ENCODE data around the gene TGFBRAP1.
"Not testable (repeated sequence)": the region's sequence is repeated elsewhere in the genome, so short reads cannot be mapped to it uniquely, and the experiment has no call there.

The TGFBRAP1 gene

DNA sequence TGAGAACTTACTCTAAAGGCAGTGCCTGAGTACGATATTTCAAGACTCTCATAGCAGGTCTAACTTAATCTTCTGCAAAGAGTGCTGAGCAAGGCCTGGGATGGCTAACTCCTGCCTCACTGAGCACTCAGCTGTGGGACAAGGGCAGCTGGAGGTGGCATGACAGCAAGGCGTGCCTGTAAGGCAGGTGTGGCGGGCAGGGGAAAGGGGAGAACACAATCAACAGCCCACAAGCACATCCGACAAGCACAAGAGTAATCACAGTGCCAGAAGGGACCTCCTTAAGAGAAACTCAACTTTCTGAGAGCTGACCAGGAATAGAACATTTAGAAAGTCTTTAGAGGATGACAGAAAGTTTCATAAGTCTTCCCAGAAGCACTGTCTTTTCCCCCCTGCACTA, 46.0 kb downstream of the TGFBRAP1 start:
- DNase-seq (ENCODE audit: low read depth in 2 of 2, low spot score in 1 of 2): no peak

DNA sequence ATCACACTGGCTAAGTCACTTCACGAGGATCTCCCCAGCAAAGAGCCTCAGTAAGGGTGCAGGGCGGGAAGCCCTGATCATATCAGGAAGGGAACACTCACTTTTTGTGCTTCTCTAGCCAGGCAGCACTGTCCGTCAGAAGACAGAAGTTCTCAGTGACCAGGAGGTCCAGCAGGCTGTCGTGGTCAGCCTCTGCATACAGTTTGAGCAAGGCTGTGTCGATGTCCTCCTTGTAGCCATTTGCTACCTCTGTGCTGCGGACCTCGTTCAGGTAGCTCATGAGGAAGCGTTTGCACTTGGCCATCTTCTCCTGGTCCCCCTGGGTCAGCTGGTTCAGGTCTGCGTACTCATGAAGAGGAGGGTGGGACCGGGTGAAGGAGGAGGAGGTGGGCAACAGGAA, 49.3 kb downstream of the TGFBRAP1 start:
- DNase-seq (ENCODE audit: low read depth in 2 of 2, low spot score in 1 of 2): no peak

DNA sequence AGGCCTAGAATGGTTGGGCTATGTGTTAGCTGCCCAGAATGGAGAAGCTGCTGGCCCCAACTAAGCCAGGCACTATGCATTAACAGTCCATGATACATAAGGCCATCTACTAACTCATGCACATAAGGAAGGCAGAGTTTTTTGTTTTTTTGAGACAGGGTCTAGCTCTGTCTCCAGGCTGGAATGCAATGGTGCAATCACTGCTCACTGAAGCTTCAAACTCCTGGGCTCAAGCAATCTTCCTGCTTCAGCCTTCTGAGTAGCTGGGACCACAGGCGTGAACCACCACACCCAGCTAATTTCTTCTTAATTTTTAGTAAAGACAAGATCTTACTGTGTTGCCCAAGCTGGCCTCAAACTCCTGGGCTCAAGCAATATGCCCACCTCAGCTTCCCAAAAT, 50.4 kb downstream of the TGFBRAP1 start:
- no peak for DNase-seq (ENCODE audit: low read depth in 2 of 2, low spot score in 1 of 2)

DNA sequence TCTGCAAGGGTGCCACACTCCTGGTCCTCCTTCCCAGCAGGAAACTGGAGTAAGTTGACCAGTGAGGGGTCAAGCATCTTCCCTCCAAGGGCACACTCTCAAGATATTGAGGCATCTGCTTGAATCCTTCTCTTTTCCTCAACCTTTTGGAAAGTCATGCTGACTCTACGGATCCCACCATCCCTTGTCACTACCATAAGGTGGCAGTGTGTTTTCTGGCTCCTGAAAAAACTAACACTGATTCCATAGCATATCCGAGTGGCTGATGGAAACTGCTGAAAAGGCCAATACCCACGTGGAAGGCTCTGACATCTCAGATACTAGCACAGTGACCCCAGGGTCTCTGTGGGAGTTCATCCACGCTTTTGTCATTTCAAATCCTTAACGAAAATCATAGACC, 50.9 kb downstream of the TGFBRAP1 start:
- no peak for DNase-seq (ENCODE audit: low read depth in 2 of 2, low spot score in 1 of 2)

DNA sequence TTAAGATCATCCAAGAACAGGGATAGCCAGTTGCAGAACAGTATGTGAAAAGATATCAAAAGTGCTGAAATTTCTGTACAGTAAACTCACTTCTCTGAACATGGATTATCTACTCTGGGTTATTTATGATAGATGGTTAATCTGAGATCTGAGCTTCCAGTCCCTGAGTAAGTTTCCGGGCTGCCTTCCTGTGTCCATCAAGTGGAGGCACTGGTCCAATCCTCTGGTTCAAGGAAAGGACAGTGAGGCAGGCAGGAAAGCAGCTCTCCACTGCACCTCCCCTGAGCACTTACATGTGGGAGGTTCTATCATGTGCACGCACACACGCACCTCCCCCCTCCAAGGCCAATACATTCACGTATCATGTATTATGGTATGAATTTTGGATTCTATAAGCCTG, 55.5 kb downstream of the TGFBRAP1 start:
- DNase-seq (ENCODE audit: low read depth in 2 of 2, low spot score in 1 of 2): no peak

DNA sequence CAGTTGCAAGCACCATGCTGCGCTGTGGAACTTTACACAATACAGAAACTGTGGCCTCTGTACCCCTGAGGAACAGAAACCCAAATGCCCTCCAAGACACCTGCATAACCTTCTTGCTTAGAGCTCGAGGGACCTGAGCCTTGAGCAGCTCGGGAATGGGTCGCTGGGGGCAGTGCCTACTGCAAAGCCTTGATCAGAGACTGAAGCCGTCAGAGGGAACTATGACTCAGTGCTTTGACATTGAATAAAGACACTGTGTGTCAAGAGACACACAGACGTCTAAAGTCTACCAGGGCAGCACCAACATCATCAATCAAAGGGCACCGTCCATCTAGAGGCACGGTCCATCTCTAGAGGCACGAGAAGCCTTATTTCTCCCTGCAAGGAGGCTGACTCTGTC, 57.4 kb downstream of the TGFBRAP1 start:
- no peak for DNase-seq (ENCODE audit: low read depth in 2 of 2, low spot score in 1 of 2)

DNA sequence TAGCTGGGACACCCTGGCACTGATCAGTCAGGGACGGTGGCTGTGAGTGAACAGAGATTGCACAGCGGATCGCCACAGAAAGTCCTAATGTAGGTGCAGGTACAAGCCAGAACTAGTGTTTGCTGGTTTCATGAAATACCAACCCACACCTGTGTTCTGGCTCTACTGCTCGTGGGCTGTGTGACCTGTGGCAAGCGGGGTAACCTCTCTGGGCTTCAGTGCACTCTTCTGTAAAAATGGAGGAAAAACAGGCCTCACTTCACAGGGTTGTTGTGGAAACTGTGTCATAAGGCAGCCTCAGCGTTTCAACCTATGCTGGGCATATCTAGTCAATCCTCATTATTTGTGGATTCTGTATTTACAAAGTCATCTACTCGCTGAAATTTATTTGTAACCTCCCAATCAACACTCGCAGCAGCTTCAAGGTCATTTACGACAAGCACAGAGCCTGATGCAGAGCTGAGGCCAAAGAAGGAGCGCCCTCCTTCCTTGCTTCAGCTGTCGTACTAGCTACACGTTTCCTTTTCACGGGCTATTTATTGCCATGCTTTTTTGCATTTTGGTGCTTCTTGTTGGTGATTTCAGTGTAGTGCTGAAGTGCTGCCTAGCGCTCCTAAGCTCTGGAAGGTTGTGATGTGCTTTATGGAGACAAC, 58.0 kb downstream of the TGFBRAP1 start:
- DNase-seq (ENCODE audit: low read depth in 2 of 2, low spot score in 1 of 2): no peak

DNA sequence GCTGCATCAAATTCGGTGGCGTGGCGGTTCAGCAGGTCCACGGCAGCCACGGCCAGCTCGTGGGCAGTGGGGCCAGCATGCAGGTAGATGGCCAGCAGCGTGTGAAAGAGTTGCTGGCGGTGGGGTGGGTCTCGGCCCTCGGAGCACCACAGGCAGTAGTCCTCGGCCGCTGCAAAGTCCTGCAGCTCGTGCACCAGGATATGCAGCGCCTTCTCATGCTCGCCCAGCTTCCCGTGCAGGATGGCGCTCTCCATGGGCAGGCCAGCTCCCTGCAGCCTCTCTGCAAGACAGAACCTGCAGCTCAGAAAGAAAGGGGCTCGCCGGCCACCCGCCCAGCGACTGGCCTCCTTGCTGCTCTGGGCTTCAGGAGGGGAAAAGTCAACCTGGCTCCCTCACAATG, 60.1 kb downstream of the TGFBRAP1 start:
- DNase-seq (ENCODE audit: low read depth in 2 of 2, low spot score in 1 of 2): no peak

DNA sequence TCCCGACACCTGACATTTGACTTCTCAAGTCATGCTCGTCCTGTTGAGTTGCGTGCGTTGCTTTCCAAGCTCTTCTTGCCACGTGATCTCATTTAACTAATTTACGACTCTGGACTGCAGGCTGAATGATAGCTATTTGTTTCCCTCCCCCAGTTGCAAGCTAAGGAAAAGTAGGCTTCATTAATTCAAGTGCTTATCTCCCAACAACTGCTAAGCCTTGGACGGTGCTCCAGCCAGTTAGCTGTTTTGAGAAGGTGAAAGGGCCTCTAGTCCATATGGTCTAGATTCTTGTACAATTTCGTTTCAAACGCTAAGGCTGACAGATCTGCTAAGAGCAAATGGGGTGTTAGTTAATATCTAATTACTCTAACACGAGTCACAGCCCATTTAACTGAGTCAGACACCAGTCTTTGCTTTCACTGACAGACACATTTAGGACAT, 66.9 kb downstream of the TGFBRAP1 start:
- no peak for DNase-seq (ENCODE audit: low read depth in 2 of 2, low spot score in 1 of 2)

DNA sequence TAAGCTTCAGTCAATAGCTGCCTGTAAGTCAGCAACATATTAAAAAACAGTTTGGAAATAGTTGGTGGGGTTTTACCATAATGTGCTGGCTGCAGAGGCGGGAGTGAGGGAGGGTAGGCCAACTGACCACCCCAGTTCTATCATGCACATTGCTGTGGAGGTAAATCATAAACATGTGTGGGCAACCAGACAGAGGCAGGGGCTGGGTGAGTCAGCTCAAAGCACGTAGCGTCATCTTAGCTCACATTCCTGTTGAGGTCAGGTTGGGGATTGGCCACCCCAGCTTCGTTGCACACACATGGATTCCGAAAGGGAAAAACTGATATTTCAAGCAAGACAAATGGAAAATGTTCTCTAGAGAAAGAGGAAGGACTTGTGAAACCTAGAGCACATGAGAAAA, 68.5 kb downstream of the TGFBRAP1 start:
- DNase-seq (ENCODE audit: low read depth in 2 of 2, low spot score in 1 of 2): no peak

DNA sequence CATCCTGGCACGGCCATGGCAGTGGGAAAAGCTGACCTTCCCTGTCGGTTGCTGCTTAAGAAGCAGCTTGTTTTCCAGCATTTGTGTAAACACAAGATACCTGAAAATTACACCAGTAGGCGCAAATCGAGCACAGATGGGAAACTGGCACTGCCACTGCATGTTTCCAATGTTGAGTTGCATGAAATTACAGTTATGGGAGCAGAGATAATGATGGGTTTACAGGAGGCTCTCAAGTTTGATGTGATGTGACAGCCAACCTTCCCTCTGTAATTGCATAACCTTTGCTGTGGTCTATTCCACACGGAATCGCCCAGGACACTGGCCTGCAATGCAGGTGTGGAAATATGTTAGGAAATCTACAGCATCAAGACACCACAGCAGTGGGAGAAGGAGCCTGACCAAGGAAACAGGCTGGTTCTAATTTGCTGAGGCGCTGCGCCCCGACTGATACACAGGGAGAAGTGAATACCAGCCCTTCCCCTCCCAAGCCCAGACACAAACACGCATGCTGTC, 70.6 kb downstream of the TGFBRAP1 start:
- DNase-seq (ENCODE audit: low read depth in 2 of 2, low spot score in 1 of 2): no peak

DNA sequence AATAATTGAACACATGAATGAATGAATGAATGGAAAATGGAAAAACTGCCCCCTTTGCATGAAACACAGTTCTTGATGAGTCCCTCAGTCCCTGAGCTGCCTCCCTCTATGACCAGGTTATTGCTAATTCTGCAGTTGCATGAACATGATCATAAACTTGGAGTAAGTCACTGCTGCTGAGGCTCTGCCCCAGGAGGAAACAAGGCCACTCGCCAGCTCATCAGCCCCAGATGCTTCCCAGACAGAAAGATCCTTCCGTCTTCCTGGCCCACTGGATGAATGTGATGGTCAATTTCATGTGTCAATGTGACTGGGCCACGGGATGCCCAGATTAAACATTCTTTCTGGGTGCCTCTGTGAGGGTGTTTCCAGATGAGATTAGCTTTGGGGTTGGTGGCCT, 71.6 kb downstream of the TGFBRAP1 start:
- no peak for DNase-seq (ENCODE audit: low read depth in 2 of 2, low spot score in 1 of 2)

DNA sequence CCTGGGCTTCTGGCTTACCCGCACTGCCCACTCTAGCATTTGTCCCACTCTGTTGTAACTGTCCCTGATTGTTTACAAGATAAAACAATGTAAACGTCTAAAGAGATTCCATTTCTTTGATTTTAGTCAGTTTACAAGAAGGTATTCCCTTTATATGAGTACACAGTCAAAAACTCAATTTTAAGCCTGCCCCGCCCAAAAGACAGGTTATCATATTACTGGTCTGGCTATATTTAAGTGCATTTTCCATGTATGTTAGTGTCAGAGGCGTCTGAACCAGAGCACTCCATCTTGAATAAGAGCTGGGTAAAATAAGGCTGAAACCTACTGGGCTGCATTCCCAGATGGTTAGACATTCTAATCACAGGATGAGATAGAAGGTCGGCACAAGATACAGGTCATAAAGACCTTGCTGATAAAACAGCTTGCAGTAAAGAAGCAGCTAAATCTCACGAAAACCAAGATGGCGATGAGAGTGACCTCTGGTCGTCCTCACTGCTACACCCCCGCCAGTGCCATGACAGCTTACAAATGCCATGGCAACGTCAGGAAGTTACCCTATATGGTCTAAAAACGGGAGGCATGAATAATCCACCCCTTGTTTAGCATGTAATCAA, 73.0 kb downstream of the TGFBRAP1 start:
- DNase-seq (ENCODE audit: low read depth in 2 of 2, low spot score in 1 of 2): no peak

DNA sequence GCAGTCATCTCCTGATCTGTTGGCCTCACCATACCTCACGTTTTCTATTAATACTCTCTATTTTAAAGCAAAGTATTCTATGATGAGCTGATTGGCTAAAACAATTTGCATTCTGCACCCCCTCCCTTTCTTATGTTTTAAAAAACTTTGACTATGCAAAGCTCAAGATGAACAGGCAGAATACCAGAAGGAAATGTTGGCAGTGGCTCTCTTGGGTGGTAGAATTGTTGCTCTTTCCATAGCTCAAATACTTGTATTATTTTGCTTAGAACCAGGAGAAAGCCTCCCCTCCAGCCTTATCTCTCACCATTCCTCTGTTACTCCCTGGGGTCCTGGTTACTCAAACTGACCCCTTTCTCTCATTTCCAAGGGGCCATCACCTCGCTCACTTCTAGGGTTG, 73.6 kb downstream of the TGFBRAP1 start:
- no peak for DNase-seq (ENCODE audit: low read depth in 2 of 2, low spot score in 1 of 2)

DNA sequence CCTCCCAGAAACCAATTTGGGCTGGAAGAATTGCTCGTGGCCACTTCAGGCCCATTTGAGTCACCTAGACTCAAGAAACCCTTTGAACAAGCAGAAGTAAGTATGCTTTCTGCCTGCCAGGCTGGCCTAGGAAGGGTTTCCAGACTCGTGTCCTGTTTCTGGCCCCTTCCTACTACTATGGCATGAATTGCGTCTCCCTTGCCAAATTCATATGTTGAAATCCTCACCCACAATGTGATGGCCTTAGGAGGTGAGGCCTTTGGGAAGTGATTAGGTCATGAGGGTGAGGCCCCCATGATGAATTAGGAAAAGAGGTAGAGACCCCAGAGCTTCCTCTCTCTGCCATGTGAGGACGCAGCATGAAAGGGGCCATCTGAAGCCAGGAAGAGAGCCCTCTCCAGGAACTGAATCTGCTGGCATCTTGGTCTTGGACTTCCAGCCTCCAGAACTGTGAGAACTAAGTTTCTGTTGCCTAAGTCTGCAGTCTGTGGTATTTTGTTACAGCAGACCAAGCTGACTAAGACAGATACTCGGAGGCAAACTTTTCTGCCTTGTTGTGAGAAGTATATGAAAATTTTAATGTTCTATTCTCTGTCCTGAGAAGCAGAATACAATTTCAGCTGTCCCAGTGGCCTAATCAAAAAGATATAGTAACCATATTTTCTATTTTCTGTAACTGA, 74.9 kb downstream of the TGFBRAP1 start:
- no peak for DNase-seq (ENCODE audit: low read depth in 2 of 2, low spot score in 1 of 2)

DNA sequence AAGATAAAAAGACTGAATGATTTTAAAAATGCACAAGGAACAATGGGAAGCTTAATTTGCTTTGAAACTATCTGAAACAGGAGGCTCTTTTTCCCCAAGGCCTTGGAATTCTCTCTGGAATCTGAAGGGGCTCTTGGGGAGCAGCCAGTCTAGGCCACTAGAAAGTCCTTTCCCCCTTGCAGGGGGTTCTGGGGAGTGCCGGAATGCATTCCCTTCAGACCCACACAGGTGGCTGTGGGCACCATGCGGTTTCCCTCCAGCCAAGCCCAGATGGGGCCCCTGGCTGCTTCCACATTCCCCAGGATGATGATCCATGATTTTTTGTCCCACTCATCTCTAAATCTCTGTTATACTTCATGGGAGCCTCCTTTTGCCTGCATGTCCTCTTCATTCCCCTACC, 77.3 kb downstream of the TGFBRAP1 start:
- no peak for DNase-seq (ENCODE audit: low read depth in 2 of 2, low spot score in 1 of 2)

DNA sequence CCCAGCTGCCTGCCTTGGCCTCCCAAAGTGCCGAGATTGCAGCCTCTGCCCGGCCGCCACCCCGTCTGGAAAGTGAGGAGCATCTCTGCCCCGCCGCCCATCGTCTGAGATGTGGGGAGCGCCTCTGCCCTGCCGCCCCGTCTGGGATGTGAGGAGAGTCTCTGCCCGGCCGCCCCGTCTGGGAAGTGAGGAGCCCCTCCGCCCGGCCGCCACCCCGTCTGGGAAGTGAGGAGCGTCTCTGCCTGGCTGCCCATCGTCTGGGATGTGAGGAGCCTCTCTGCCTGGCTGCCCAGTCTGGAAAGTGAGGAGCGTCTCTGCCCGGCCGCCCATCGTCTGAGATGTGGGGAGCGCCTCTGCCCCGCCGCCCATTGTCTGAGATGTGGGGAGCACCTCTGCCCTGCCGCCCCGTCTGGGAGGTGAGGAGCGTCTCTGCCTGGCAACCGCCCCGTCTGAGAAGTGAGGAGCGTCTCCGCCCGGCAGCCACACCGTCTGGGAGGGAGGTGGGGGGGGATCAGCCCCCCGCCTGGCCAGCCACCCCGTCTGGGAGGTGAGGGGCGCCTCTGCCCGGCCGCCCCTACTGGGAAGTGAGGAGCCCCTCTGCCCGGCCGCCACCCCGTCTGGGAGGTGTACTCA, 78.4 kb downstream of the TGFBRAP1 start:
- DNase-seq (ENCODE audit: low read depth in 2 of 2, low spot score in 1 of 2): not testable (repeated sequence)

DNA sequence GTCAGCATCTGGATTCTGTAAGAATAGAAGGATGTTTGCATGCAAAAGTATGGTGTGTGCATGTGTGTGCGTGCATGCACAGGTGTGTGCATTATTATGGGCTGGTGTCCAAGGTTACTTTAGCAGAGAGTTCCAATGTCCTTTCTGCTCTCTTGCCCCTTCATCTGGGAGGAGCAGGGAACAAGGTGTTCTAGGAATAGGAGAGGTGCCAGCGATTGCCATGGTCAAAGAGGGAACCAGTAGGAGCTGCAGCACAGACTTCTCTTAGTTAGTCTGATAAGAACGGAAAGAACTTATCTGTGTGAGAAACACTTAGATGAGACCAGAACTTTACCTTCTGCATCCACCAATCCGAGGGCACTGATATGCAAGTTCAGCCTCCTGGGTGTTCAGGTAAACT, 79.6 kb downstream of the TGFBRAP1 start:
- DNase-seq (ENCODE audit: low read depth in 2 of 2, low spot score in 1 of 2): no peak

DNA sequence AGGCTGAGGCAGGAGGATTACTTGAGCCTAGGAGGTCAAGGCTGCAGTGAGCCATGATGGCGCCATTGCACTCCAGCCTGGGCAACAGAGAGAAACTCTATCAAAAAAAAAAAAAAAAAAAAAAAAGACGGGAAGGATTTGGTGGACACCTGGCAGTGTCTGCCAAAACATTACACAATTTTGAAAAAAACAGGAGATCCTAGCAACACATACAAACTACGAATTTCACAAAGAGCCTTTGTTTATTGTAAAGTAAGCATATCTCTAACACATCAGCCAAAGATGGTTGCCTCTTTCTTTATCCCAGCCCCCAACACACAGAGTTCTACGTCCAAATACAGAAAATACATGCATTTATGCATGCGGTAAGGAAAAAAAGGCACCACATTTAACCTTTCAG, 80.4 kb downstream of the TGFBRAP1 start:
- no peak for DNase-seq (ENCODE audit: low read depth in 2 of 2, low spot score in 1 of 2)

DNA sequence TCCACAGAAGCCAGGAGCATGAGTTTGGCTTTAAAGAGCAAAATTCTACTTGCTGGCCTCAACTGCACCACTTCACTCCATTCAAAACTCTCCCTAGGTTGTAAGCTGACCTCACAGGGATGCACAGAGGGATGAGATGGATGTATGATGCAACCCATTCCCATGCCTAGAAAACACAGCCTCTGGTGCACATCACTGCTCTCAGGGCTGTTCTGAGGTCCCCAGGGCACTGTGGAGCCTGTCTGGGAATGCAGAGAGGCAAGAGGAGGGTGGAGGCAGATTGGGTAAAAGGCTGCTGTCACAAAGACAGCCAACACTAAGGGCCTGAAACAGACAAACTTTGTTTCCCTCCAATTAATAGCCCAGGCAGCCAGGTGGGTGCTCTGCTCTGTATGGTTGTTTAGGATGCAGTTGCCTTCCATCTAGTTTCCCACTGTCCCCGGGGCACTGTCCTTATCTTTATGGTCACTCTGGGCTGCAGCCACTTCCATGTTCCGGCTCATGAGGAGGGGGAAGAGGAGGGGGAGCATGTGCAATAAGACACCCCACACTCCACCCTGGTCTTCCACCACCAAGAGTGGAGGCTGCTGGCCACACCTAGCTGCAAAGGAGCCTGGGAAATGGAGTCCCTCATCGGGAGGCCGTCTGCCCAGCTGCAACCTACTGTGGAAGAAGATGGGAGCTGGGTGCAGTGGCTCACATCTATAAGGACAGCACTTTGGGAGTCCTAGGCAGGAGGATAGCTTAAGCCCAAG, 81.0 kb downstream of the TGFBRAP1 start:
- DNase-seq (ENCODE audit: low read depth in 2 of 2, low spot score in 1 of 2): no peak

DNA sequence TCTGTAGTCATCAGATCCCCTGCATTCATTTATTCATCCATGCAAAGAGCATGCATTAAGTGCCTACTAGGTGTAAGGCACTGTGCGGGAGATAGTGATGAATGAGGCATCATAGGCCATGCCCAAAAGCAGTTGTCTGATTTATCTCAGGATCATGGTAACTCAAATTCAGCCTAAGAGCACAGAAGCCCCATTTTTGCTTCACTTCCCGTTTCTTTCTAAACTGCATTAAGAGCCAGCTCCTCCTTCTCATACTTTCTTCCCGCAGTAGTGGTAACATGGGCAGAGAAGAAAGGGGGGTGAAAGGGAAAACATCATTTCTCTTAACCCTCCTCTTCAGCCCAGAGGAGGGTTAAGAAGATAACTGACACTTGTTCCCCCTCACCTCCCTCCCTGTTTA, 85.1 kb downstream of the TGFBRAP1 start:
- no peak for DNase-seq (ENCODE audit: low read depth in 2 of 2, low spot score in 1 of 2)

Data from stimulated activated CD8-positive, alpha-beta memory T cell treated with anti-CD3 and anti-CD28 coated beads, Interleukin-4, amount 100 ng/mL, for 4 hours (primary cell).